ENCODE results near the gene LGI4.

LGI4 gene

DNA sequence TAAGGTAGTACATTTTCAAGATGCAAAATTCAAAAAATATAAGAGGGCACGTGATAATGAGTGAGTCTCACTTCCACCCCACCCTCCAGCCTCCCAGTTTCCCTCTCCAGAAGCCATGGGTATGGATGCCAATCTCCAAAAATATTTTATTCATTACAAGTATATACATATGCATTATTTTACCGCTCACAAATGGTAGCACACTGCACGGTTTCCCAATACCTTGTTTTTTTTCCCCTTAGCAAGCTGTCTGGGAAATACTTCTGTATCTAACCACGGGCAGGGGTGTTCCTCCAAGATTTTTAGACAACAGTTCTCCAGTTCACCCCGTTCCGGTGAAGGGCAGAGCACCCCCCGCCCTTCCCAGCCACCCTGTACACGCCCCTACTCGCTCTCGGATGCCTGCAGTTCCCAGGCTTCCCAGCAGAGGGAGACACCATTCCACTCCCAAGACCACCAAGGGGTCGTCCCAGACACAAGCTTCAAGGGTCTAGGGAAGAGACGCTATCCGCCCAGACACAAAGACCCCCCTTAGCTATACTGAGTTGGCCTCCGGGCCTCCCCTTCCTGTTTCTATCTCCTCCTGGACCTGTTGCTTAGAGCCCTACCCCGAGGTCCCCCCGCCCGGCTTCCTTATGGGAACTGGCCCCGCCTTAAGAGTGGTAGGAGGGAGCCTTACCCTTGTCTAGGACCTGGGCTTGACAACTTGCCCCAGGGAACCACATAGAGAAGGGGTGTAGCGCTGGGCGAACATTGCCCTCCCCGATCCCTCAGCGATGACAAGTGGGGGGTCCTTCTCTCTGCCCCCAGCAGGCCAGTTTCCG is 20.3 kb downstream of the LGI4 start:
- no peaks in the 10 kb centered on the region for H3K36me3 ChIP-seq (replicated peaks; ENCODE audit: insufficient read depth, low read length)
- no peaks in the 10 kb centered on the region for H3F3A ChIP-seq (ENCODE audit: insufficient read depth, low read length)
- no peak overlapping the region for H3K4me2 ChIP-seq (ENCODE audit: low read depth, low read length)
- no peaks in the 10 kb centered on the region for H3K9me3 ChIP-seq (replicated peaks; ENCODE audit: insufficient read depth, low read length)
- TF ChIP-seq EZH2 (optimal IDR thresholded peaks at IDR 0.05; ENCODE audit: low read depth, low read length) (no peak), EZH2phosphoT487 (IDR thresholded peaks at IDR 0.05; ENCODE audit: low read length) (no peak)
- TF ChIP-seq, protein P1, sequence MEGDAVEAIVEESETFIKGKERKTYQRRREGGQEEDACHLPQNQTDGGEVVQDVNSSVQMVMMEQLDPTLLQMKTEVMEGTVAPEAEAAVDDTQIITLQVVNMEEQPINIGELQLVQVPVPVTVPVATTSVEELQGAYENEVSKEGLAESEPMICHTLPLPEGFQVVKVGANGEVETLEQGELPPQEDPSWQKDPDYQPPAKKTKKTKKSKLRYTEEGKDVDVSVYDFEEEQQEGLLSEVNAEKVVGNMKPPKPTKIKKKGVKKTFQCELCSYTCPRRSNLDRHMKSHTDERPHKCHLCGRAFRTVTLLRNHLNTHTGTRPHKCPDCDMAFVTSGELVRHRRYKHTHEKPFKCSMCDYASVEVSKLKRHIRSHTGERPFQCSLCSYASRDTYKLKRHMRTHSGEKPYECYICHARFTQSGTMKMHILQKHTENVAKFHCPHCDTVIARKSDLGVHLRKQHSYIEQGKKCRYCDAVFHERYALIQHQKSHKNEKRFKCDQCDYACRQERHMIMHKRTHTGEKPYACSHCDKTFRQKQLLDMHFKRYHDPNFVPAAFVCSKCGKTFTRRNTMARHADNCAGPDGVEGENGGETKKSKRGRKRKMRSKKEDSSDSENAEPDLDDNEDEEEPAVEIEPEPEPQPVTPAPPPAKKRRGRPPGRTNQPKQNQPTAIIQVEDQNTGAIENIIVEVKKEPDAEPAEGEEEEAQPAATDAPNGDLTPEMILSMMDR (IDR thresholded peaks at IDR 0.05; ENCODE audit: low read length), result peak; percentile 95
- H3K79me2 ChIP-seq (ENCODE audit: low read length), result no peaks in the 10 kb centered on the region
- no peak overlapping the region for H3K4me3 ChIP-seq (ENCODE audit: low read length)
- H3K9me2 ChIP-seq (replicated peaks; ENCODE audit: insufficient read depth, low read length), result no peaks in the 10 kb centered on the region
- no peak overlapping the region for H2AFZ ChIP-seq (ENCODE audit: low read length)
- no peak overlapping the region for H3K27ac ChIP-seq (ENCODE audit: low read length)
- H3K27me3 ChIP-seq (replicated peaks; ENCODE audit: insufficient read depth, low read length), result peaks cover 68% of the 10 kb centered on the region
- H4K20me1 ChIP-seq (ENCODE audit: insufficient read depth, low read length), result no peaks in the 10 kb centered on the region
- no peak overlapping the region for H3K9ac ChIP-seq (ENCODE audit: low read length)
- H3K4me1 ChIP-seq (ENCODE audit: low read length), result no peaks in the 10 kb centered on the region
- peak; percentile 33 for DNase-seq

DNA sequence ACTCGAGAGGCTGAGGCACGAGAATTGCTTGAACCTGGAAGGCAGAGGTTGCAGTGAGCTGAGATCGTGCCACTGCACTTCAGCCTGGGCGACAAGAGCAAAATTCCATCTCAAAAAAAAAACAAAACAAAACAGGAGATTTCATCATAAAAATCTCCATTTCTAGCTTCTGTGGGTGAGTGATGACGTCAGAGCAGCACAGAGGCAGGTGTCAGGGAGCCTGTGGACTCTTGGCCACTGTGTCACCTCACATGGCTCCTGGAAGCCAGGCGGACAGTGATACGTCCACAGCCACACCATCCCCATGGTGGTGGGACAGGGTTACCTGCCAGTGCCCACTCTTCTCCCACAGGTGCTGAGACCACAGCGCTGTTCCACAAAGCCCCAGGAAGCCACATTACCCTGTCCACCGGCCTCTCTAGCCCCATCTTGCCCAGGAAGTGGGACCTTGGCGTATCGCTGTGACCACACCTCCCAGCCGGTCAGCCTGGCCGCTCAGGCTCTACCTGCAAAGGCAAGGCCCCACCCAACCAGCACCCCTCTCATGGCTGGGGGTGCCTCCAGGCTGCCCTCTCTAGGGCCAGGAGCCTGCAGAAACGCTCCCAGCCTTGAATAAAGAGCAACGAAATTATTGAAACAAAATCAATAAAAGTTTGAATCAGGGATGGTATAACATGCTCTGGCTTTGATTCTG is 21.7 kb downstream of the LGI4 start:
- Histone ChIP-seq H3K4me2 (ENCODE audit: low read depth, low read length) (no peak overlapping the region), H3F3A (ENCODE audit: insufficient read depth, low read length) (no peaks in the 10 kb centered on the region), H3K36me3 (replicated peaks; ENCODE audit: insufficient read depth, low read length) (no peaks in the 10 kb centered on the region), H3K9me2 (replicated peaks; ENCODE audit: insufficient read depth, low read length) (no peaks in the 10 kb centered on the region), H3K9ac (ENCODE audit: low read length) (no peak overlapping the region), H3K79me2 (ENCODE audit: low read length) (no peaks in the 10 kb centered on the region), H4K20me1 (ENCODE audit: insufficient read depth, low read length) (no peaks in the 10 kb centered on the region), H2AFZ (ENCODE audit: low read length) (no peak overlapping the region), H3K4me1 (ENCODE audit: low read length) (no peaks in the 10 kb centered on the region), H3K27me3 (replicated peaks; ENCODE audit: insufficient read depth, low read length) (peaks cover 72% of the 10 kb centered on the region), H3K4me3 (ENCODE audit: low read length) (no peak overlapping the region), H3K9me3 (replicated peaks; ENCODE audit: insufficient read depth, low read length) (no peaks in the 10 kb centered on the region), H3K27ac (ENCODE audit: low read length) (no peak overlapping the region)
- TF ChIP-seq, protein P1 (IDR thresholded peaks at IDR 0.05; ENCODE audit: low read length), result no peak
- no peak for TF ChIP-seq EZH2phosphoT487 (IDR thresholded peaks at IDR 0.05; ENCODE audit: low read length)
- no peak for TF ChIP-seq EZH2 (optimal IDR thresholded peaks at IDR 0.05; ENCODE audit: low read depth, low read length)
- no peak for DNase-seq

DNA sequence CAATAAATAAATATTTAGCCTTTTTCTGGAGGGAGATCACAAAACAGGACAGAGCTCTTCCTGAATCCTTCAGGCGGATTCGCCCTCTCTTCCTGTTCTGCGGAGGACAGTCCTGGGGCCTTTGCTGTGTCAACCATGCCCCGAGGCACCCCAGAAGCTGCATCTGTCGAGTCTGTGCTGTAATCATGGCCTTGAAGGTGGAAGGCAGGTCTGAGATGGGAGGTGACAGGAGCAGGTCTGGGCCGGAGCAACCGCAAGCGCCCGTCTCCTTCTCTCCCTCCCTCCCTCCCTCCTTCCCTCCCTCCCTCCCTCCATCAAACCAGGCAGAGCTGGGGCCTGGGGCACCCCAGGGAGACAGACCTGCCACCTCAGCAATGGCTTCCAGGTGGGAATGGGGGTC is 23.9 kb downstream of the LGI4 start:
- no peak overlapping the region for H3K4me2 ChIP-seq (ENCODE audit: low read depth, low read length)
- peaks cover 68% of the 10 kb centered on the region for H3K27me3 ChIP-seq (replicated peaks; ENCODE audit: insufficient read depth, low read length)
- no peak overlapping the region for H2AFZ ChIP-seq (ENCODE audit: low read length)
- no peak for TF ChIP-seq EZH2 (optimal IDR thresholded peaks at IDR 0.05; ENCODE audit: low read depth, low read length)
- TF ChIP-seq, protein P1 (IDR thresholded peaks at IDR 0.05; ENCODE audit: low read length), result no peak
- no peaks in the 10 kb centered on the region for H3F3A ChIP-seq (ENCODE audit: insufficient read depth, low read length)
- no peaks in the 10 kb centered on the region for H3K9me3 ChIP-seq (replicated peaks; ENCODE audit: insufficient read depth, low read length)
- no peak overlapping the region for H3K27ac ChIP-seq (ENCODE audit: low read length)
- no peaks in the 10 kb centered on the region for H4K20me1 ChIP-seq (ENCODE audit: insufficient read depth, low read length)
- no peak for DNase-seq
- H3K9me2 ChIP-seq (replicated peaks; ENCODE audit: insufficient read depth, low read length), result no peaks in the 10 kb centered on the region
- no peaks in the 10 kb centered on the region for H3K36me3 ChIP-seq (replicated peaks; ENCODE audit: insufficient read depth, low read length)
- no peaks in the 10 kb centered on the region for H3K4me1 ChIP-seq (ENCODE audit: low read length)
- no peak overlapping the region for H3K9ac ChIP-seq (ENCODE audit: low read length)
- H3K79me2 ChIP-seq (ENCODE audit: low read length), result no peaks in the 10 kb centered on the region
- H3K4me3 ChIP-seq (ENCODE audit: low read length), result no peak overlapping the region
